ENCODE measurements around the gene PLEKHA8. TPM values are rescaled to one million over a fixed set of nuclear protein-coding genes. Genes with fewer than 3 reads are reported as not detected.

PLEKHA8 gene
- total and polyA plus RNA-seq, 10 of the 15 experiments (the other 5 are each of a cell fraction or from before 2014, with no cell fraction given): 1.1 to 13.2 (median 5.7) TPM

- FAIRE-seq: no peak
- 100% methylated on average over 3 of the region's 3 CpGs for WGBS (ENCODE audit: insufficient coverage, insufficient replicate concordance, low lambda C conversion rate, missing lambda C conversion rate)
Observed at GRCh38 chr7:30012757-30013156, 15.5 kb upstream of the PLEKHA8 start.

More at GRCh38 chr7:30012757-30013156, 15.5 kb upstream of the PLEKHA8 start:
- DNase-seq (ENCODE audit: low read depth, low spot score) (no peak), ATAC-seq (no peak)
- Histone ChIP-seq H3K27ac (ENCODE audit: control insufficient read depth, insufficient read depth) (no peak overlapping the region), H3K9ac (ENCODE audit: control insufficient read depth, insufficient read depth, low read length) (no peak overlapping the region), H3K4me2 (ENCODE audit: control insufficient read depth, insufficient read depth) (no peak overlapping the region), H3K4me1 (ENCODE audit: control insufficient read depth, insufficient read depth, low read length) (no peaks in the 10 kb centered on the region), H3K9me3 (replicated peaks; ENCODE audit: control insufficient read depth, insufficient read depth, low read length) (no peaks in the 10 kb centered on the region), H3K79me2 (ENCODE audit: control insufficient read depth, insufficient read depth, low read length) (no peaks in the 10 kb centered on the region), H4K20me1 (ENCODE audit: control insufficient read depth, insufficient read depth) (no peaks in the 10 kb centered on the region), H3K4me3 (no peak overlapping the region), H3K27me3 (replicated peaks in 1 of 2; ENCODE audit: control insufficient read depth in 2 of 2, insufficient read depth in 2 of 2, low read length in 1 of 2) (no peaks in the 10 kb centered on the region), H2AFZ (ENCODE audit: control insufficient read depth, low read depth, low read length) (no peak overlapping the region), H3K36me3 (ENCODE audit: control insufficient read depth in 2 of 2, insufficient read depth in 2 of 2, low read length in 1 of 2) (no peaks in the 10 kb centered on the region; a peak in 2 of 4 replicates)
- SMC1A ChIA-PET (ENCODE audit: uncharacterized antibody, unreplicated experiment): interaction anchor here (0.6 to 1.4 kb wide), 2 partner anchors 41 to 51 kb away, joined by 3 read pairs; no protein-coding TSS in a partner anchor
- RAD21 ChIA-PET (ENCODE audit: unreplicated experiment): no interaction called here
- POLR2A ChIA-PET: no interaction called here
- intact Hi-C loops (cut with micrococcal nuclease; ENCODE audit: unreplicated experiment) (no loop called here), in situ Hi-C loops (cut with MboI) (no loop called here)
- TF ChIP-seq CREM (IDR thresholded peaks at IDR 0.05; ENCODE audit: low read depth): no peak
- no peak for TF ChIP-seq KAT2A (conservative IDR thresholded peaks at IDR 0.05; ENCODE audit: control insufficient read depth, low read depth, low read length)
- no peak for TF ChIP-seq E4F1 (IDR thresholded peaks at IDR 0.05; ENCODE audit: borderline replicate concordance, partially characterized antibody)
- no peak for TF ChIP-seq NRF1 (conservative IDR thresholded peaks at IDR 0.05; ENCODE audit: low read depth, low read length)
- TF ChIP-seq NR2C1 (IDR thresholded peaks at IDR 0.05): no peak
- TF ChIP-seq ZNF592 (IDR thresholded peaks at IDR 0.05): no peak
- TF ChIP-seq NFXL1 (IDR thresholded peaks at IDR 0.05; ENCODE audit: borderline replicate concordance): no peak
- TF ChIP-seq ZNF24 (IDR thresholded peaks at IDR 0.05): no peak
- TF ChIP-seq IRF5 (IDR thresholded peaks at IDR 0.05; ENCODE audit: borderline replicate concordance): no peak
- TF ChIP-seq HDGF (IDR thresholded peaks at IDR 0.05): no peak
- TF ChIP-seq CEBPB (IDR thresholded peaks at IDR 0.05; ENCODE audit: borderline replicate concordance in 1 of 2, low read depth in 2 of 2, low read length in 2 of 2): no peak
- no peak for TF ChIP-seq WRNIP1 (IDR thresholded peaks at IDR 0.05; ENCODE audit: borderline replicate concordance, low read depth, low read length)
- TF ChIP-seq REST (IDR thresholded peaks at IDR 0.05; ENCODE audit: low read depth, low read length): no peak
- no peak for TF ChIP-seq PML (IDR thresholded peaks at IDR 0.05; ENCODE audit: low read length)
- no TSS peak for BruUV-seq (replicated peaks)
- CTCF ChIA-PET: interaction anchor here (3.0 kb wide), 1 partner anchor 49 kb away, joined by 15 read pairs; no protein-coding TSS in a partner anchor
